Measurements from ENCODE around the gene GUCD1. TPM values are rescaled to one million over a fixed set of nuclear protein-coding genes. Genes with fewer than 3 reads are reported as not detected.

GUCD1 gene
- total and polyA plus RNA-seq, 2 of the 13 experiments (the other 11 are each of a cell fraction or from before 2014, with no cell fraction given) = 128 to 245 TPM

DNA sequence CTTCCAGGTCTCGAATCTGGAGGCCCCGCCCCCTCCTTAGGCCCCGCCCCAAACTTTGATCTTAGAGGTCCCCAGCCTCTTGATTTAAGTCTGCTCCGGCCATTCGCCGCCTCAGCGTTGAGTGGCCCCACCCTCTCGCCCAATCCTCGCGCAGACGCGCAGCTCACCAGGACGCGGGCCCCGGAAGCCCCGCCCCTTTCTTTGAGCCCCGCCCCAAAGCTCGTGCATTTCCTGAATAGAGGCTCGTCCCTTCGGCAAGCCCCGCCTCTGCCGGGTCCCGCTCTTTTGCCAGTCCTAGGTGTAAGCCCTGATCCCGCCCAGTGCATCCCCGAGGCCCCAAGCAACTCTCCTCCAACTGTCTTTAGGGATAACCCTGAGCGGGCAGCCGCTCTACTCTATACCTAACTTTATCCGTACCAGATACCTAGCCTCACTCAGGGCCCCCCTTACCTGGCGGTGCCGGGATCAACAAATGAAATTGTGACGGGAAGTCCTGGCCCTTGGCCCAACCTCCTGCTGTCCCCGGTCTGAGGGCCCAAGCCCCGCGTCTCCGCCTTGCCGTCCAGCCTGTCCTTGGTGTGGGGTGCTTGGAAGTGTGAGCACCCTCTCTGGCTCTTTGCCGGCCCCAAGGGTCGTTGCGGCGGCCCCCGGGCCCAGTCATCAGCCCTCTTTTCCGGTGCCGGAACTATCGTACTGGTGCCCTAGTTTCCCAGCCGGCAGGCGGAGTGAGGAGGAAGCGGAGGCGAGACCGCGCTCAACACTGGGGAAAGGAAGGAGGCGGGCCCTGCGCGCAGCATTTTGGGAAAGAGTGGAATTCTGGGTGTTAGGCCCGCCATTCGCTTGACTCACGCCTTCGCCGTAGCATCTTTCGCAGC lies 464 bp upstream of the GUCD1 start, which contains the start of gene SNRPD3 (continued):
- TF ChIP-seq CBFB (CRISPR knock-in tag; IDR thresholded peaks at IDR 0.05) = peak; percentile 75
- TF ChIP-seq, protein P1, sequence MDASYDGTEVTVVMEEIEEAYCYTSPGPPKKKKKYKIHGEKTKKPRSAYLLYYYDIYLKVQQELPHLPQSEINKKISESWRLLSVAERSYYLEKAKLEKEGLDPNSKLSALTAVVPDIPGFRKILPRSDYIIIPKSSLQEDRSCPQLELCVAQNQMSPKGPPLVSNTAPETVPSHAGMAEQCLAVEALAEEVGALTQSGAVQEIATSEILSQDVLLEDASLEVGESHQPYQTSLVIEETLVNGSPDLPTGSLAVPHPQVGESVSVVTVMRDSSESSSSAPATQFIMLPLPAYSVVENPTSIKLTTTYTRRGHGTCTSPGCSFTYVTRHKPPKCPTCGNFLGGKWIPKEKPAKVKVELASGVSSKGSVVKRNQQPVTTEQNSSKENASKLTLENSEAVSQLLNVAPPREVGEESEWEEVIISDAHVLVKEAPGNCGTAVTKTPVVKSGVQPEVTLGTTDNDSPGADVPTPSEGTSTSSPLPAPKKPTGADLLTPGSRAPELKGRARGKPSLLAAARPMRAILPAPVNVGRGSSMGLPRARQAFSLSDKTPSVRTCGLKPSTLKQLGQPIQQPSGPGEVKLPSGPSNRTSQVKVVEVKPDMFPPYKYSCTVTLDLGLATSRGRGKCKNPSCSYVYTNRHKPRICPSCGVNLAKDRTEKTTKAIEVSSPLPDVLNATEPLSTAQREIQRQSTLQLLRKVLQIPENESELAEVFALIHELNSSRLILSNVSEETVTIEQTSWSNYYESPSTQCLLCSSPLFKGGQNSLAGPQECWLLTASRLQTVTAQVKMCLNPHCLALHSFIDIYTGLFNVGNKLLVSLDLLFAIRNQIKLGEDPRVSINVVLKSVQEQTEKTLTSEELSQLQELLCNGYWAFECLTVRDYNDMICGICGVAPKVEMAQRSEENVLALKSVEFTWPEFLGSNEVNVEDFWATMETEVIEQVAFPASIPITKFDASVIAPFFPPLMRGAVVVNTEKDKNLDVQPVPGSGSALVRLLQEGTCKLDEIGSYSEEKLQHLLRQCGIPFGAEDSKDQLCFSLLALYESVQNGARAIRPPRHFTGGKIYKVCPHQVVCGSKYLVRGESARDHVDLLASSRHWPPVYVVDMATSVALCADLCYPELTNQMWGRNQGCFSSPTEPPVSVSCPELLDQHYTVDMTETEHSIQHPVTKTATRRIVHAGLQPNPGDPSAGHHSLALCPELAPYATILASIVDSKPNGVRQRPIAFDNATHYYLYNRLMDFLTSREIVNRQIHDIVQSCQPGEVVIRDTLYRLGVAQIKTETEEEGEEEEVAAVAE (CRISPR knock-in tag; IDR thresholded peaks at IDR 0.05; ENCODE audit: borderline replicate concordance) = peak; percentile 78; the same call in 1 of the 2 replicates
- TF ChIP-seq, protein P2, sequence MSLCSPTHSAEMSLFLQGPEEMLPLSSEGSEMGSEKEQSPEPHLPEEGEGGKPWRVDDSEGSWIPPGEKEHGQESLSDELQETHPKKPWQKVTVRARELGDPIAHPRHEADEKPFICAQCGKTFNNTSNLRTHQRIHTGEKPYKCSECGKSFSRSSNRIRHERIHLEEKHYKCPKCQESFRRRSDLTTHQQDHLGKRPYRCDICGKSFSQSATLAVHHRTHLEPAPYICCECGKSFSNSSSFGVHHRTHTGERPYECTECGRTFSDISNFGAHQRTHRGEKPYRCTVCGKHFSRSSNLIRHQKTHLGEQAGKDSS (CRISPR knock-in tag; IDR thresholded peaks at IDR 0.05; ENCODE audit: borderline replicate concordance, low read depth) = no peak; the same call in 1 of the 2 replicates
- no peak for TF ChIP-seq SP140L (CRISPR knock-in tag; IDR thresholded peaks at IDR 0.05; ENCODE audit: borderline replicate concordance)
- 0 out of 2 replicates have a peak, but pooled peaks have one; percentile 51 for TF ChIP-seq ZFYVE20 (CRISPR knock-in tag; IDR thresholded peaks at IDR 0.05; ENCODE audit: borderline replicate concordance, low read depth)
- TF ChIP-seq, protein P3, sequence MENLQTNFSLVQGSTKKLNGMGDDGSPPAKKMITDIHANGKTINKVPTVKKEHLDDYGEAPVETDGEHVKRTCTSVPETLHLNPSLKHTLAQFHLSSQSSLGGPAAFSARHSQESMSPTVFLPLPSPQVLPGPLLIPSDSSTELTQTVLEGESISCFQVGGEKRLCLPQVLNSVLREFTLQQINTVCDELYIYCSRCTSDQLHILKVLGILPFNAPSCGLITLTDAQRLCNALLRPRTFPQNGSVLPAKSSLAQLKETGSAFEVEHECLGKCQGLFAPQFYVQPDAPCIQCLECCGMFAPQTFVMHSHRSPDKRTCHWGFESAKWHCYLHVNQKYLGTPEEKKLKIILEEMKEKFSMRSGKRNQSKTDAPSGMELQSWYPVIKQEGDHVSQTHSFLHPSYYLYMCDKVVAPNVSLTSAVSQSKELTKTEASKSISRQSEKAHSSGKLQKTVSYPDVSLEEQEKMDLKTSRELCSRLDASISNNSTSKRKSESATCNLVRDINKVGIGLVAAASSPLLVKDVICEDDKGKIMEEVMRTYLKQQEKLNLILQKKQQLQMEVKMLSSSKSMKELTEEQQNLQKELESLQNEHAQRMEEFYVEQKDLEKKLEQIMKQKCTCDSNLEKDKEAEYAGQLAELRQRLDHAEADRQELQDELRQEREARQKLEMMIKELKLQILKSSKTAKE (CRISPR knock-in tag; IDR thresholded peaks at IDR 0.05; ENCODE audit: borderline replicate concordance) = no peak
- TF ChIP-seq ZFP90 (CRISPR knock-in tag; IDR thresholded peaks at IDR 0.05; ENCODE audit: borderline replicate concordance) = peak; percentile 91
- TF ChIP-seq KAT7 (CRISPR knock-in tag; IDR thresholded peaks at IDR 0.05; ENCODE audit: borderline replicate concordance) = peak; percentile 79; the same call in 1 of the 2 replicates
- peak; percentile 64; the same call in 1 of the 2 replicates for TF ChIP-seq ATF7-NPFF (CRISPR knock-in tag; IDR thresholded peaks at IDR 0.05; ENCODE audit: low read depth)
- no peak for TF ChIP-seq ARNT (IDR thresholded peaks at IDR 0.05)
- TF ChIP-seq ZNF234 (CRISPR knock-in tag; conservative IDR thresholded peaks at IDR 0.05) = peak; percentile 82; the same call in 1 of the 2 replicates
- TF ChIP-seq ZFP36L2 (CRISPR knock-in tag; IDR thresholded peaks at IDR 0.05) = no peak
- TF ChIP-seq, protein P4, sequence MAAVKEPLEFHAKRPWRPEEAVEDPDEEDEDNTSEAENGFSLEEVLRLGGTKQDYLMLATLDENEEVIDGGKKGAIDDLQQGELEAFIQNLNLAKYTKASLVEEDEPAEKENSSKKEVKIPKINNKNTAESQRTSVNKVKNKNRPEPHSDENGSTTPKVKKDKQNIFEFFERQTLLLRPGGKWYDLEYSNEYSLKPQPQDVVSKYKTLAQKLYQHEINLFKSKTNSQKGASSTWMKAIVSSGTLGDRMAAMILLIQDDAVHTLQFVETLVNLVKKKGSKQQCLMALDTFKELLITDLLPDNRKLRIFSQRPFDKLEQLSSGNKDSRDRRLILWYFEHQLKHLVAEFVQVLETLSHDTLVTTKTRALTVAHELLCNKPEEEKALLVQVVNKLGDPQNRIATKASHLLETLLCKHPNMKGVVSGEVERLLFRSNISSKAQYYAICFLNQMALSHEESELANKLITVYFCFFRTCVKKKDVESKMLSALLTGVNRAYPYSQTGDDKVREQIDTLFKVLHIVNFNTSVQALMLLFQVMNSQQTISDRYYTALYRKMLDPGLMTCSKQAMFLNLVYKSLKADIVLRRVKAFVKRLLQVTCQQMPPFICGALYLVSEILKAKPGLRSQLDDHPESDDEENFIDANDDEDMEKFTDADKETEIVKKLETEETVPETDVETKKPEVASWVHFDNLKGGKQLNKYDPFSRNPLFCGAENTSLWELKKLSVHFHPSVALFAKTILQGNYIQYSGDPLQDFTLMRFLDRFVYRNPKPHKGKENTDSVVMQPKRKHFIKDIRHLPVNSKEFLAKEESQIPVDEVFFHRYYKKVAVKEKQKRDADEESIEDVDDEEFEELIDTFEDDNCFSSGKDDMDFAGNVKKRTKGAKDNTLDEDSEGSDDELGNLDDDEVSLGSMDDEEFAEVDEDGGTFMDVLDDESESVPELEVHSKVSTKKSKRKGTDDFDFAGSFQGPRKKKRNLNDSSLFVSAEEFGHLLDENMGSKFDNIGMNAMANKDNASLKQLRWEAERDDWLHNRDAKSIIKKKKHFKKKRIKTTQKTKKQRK (IDR thresholded peaks at IDR 0.05; ENCODE audit: low read length) = no peak
- 0 out of 2 replicates have a peak, but pooled peaks have one; percentile 55 for TF ChIP-seq ZNF589 (CRISPR knock-in tag; conservative IDR thresholded peaks at IDR 0.05)
- 0 out of 2 replicates have a peak, but pooled peaks have one; percentile 72 for TF ChIP-seq SMAD1 (CRISPR knock-in tag; IDR thresholded peaks at IDR 0.05; ENCODE audit: borderline replicate concordance, low read depth)
